MM.1S (cell line): ENCODE measurements around the gene MEGF10.

Experiments used
- EZH2phosphoT487 ChIP-seq: fragments of 300-600 bp; sonication (generic); IDR thresholded peaks from 2 replicates; pipeline ENCODE4 v1.6.1; 2018; ENCODE audit warnings: antibody characterized with exemption, low read length
- TF ChIP-seq, protein P1 (sequence below): fragments of 300-600 bp; sonication (generic); IDR thresholded peaks from 2 replicates; pipeline ENCODE4 v1.5.1; 2016; ENCODE audit warnings: antibody characterized with exemption, low read length, mixed read lengths

DNA sequence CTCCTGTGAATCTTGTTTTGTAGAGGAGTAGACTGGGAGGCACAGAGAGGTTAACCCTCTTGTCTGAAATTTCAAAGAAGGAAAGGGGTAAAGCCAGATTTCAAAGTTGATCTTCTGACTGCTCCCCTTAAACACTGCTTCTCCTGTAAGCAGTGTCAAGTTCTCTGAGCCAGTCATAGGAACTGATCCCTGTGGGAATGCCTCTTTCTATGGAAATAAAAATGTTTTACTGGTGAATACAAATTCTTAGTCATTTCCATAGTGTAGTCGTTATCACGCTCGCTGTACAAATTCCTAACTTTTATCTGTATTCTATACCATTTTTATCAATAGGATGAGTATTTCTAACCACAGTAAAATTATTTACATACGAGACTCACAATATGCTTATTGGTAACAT, 160.5 kb downstream of the MEGF10 start:
- TF ChIP-seq, protein P1, sequence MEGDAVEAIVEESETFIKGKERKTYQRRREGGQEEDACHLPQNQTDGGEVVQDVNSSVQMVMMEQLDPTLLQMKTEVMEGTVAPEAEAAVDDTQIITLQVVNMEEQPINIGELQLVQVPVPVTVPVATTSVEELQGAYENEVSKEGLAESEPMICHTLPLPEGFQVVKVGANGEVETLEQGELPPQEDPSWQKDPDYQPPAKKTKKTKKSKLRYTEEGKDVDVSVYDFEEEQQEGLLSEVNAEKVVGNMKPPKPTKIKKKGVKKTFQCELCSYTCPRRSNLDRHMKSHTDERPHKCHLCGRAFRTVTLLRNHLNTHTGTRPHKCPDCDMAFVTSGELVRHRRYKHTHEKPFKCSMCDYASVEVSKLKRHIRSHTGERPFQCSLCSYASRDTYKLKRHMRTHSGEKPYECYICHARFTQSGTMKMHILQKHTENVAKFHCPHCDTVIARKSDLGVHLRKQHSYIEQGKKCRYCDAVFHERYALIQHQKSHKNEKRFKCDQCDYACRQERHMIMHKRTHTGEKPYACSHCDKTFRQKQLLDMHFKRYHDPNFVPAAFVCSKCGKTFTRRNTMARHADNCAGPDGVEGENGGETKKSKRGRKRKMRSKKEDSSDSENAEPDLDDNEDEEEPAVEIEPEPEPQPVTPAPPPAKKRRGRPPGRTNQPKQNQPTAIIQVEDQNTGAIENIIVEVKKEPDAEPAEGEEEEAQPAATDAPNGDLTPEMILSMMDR = no peak
- no peak for TF ChIP-seq EZH2phosphoT487
